Keratinocyte (primary cell): ENCODE measurements around the gene DPF3. TPM values are rescaled to one million over a fixed set of nuclear protein-coding genes. Genes with fewer than 3 reads are reported as not detected.

Experiments used
- DNase-seq: peaks from one replicate; pipeline ENCODE4 v3.0.0-alpha.2; 2011; ENCODE audit warnings: low read depth, missing footprints, low spot score
- FAIRE-seq: peaks from 2 replicates; lab custom pipeline; 2011; peaks lifted over from hg19 to GRCh38; lab: Jason Lieb, UNC
- H2AFZ ChIP-seq: 2 replicates; pipeline ENCODE4 v1.6.0; 2012; ENCODE audit warnings: low read length, control low read depth, inconsistent platforms; ENCODE audit not compliant: control insufficient read depth
- H3K27ac ChIP-seq: 2 replicates; pipeline ENCODE4 v1.5.1; 2011; ENCODE audit warnings: low read length; ENCODE audit not compliant: control insufficient read depth, insufficient read depth
- H3K27me3 ChIP-seq: 3 replicates; pipeline ENCODE4 v1.6.0; 2011; ENCODE audit warnings: low read length; ENCODE audit not compliant: control insufficient read depth, insufficient read depth; ENCODE audit errors: extremely low read depth
- H3K36me3 ChIP-seq, 2 experiments: 2 replicates in 1 of 2; 3 replicates in 1 of 2; pipeline ENCODE4 v1.5.1; 2011; ENCODE audit warnings: low read length in 2 of 2, mild to moderate bottlenecking in 1 of 2; ENCODE audit not compliant: control insufficient read depth in 2 of 2, insufficient read depth in 2 of 2; ENCODE audit errors: extremely low read depth in 1 of 2
- H3K4me1 ChIP-seq: 3 replicates; pipeline ENCODE4 v1.5.1; 2011; ENCODE audit warnings: low read length; ENCODE audit not compliant: control insufficient read depth, insufficient read depth; ENCODE audit errors: extremely low read depth
- H3K4me2 ChIP-seq: 3 replicates; pipeline ENCODE4 v1.6.0; 2011; ENCODE audit warnings: low read depth, low read length; ENCODE audit not compliant: control insufficient read depth, insufficient read depth; ENCODE audit errors: extremely low read depth
- H3K4me3 ChIP-seq, 3 experiments: fragments of 200-600 bp in 1 of 3; sonication (generic) in 1 of 3; 2 replicates in 2 of 3; 3 replicates in 1 of 3; pipeline ENCODE4 v1.5.1; 2011 to 2016; ENCODE audit warnings: low read length in 3 of 3, mild to moderate bottlenecking in 3 of 3, control low read depth in 2 of 3, inconsistent platforms in 1 of 3, low read depth in 1 of 3, mixed read lengths in 1 of 3, mixed run types in 1 of 3, moderate library complexity in 1 of 3; ENCODE audit not compliant: control insufficient read depth in 2 of 3, insufficient read depth in 2 of 3; ENCODE audit errors: extremely low read depth in 1 of 3
- H3K79me2 ChIP-seq: 2 replicates; pipeline ENCODE4 v1.6.0; 2012; ENCODE audit warnings: low read length; ENCODE audit not compliant: control insufficient read depth, insufficient read depth
- H3K9ac ChIP-seq: 3 replicates; pipeline ENCODE4 v1.6.0; 2011; ENCODE audit warnings: low read length; ENCODE audit not compliant: control insufficient read depth, insufficient read depth; ENCODE audit errors: extremely low read depth
- H3K9me1 ChIP-seq: 3 replicates; pipeline ENCODE4 v1.6.0; 2011; ENCODE audit warnings: low read length; ENCODE audit not compliant: control insufficient read depth, insufficient read depth; ENCODE audit errors: extremely low read depth
- H3K9me3 ChIP-seq: 2 replicates; pipeline ENCODE4 v1.5.1; 2012; ENCODE audit warnings: low read depth, low read length; ENCODE audit not compliant: control insufficient read depth
- H4K20me1 ChIP-seq: 3 replicates; pipeline ENCODE4 v1.6.0; 2011; ENCODE audit warnings: low read length; ENCODE audit not compliant: control insufficient read depth, insufficient read depth; ENCODE audit errors: extremely low read depth
- EZH2 ChIP-seq: IDR thresholded peaks from one replicate; pipeline ENCODE4 v1.6.1; 2012; ENCODE audit warnings: inconsistent platforms, mild to moderate bottlenecking, low read length, moderate library complexity
- dilution Hi-C: fragments of 300-500 bp; cut with MboI; formaldehyde crosslinking; loops from one replicate; pipeline ENCODE4 v1.7.0; 2020; ENCODE audit warnings: low sequenced_read_pairs; ENCODE audit not compliant: extremely low pct_ligation_motif_present
- polyA plus RNA-seq, 5 experiments: library from polyadenylated mRNA; depleted of rRNA in 3 of 5; stranded (reverse) in 3 of 5; stranded (forward) in 1 of 5; unstranded in 1 of 5; fragments of >200 nt; gene quantifications; 1 replicate in 1 of 5; 2 replicates in 3 of 5; 3 replicates in 1 of 5; pipeline versions ENCODE4 v1.2.1 to v1.2.3, GENCODE V29; 2011 to 2012; ENCODE audit warnings: missing spikeins in 2 of 5, low read depth in 1 of 5, low replicate concordance in 1 of 5
- TF ChIP-seq, protein P1 (sequence below), 3 experiments: IDR thresholded peaks in 1 of 3; conservative IDR thresholded peaks in 1 of 3; optimal IDR thresholded peaks in 1 of 3; 2 replicates in 2 of 3; 3 replicates in 1 of 3; pipeline versions ENCODE3 to v1.5.1; 2011; ENCODE audit warnings: low read length in 3 of 3, mild to moderate bottlenecking in 3 of 3, moderate library complexity in 2 of 3, control low read depth in 1 of 3, inconsistent platforms in 1 of 3; ENCODE audit not compliant: insufficient read depth in 2 of 3; ENCODE audit errors: extremely low read depth in 1 of 3

The DPF3 gene
- polyA plus RNA-seq, 1 donor (not counting 4 experiments of a cell fraction or from before 2014, with no cell fraction given) = 1.1 TPM

DNA sequence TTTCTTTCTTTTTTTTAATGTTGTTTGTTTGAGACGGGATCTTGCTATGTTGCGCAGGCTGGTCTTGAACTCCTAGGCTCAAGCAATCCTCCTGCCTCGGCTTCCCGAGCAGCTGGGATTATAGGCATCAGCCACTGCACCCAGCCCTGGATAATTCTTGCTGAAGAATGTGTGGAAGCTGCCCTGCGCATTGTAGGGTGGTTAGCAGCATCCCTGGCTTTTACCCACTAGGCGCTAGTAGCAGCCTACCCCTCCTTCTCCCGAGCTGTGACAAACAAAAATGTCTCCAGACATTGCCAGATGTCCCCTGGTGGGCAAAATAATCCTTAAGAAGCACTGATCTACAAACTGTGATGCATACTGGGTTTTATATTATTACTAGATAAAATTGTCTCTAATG lies 39.0 kb upstream of the DPF3 start:
- H3K79me2 ChIP-seq = peaks cover 47% of the 10 kb centered on the region
- no peak overlapping the region for H3K9ac ChIP-seq
- H3K36me3 ChIP-seq = peaks cover under 1 to 3% of the 10 kb centered on the region in 2 experiments
- DNase-seq (no peak), FAIRE-seq (no peak)
- no peaks in the 10 kb centered on the region for H3K4me1 ChIP-seq
- H3K4me3 ChIP-seq = no peak overlapping the region
- H4K20me1 ChIP-seq = no peaks in the 10 kb centered on the region
- H3K27me3 ChIP-seq = no peaks in the 10 kb centered on the region
- no peaks in the 10 kb centered on the region for H3K9me1 ChIP-seq
- no peaks in the 10 kb centered on the region for H3K9me3 ChIP-seq
- dilution Hi-C loops = no loop called here
- H3K27ac ChIP-seq = no peak overlapping the region
- no peak overlapping the region for H2AFZ ChIP-seq
- TF ChIP-seq, protein P1, sequence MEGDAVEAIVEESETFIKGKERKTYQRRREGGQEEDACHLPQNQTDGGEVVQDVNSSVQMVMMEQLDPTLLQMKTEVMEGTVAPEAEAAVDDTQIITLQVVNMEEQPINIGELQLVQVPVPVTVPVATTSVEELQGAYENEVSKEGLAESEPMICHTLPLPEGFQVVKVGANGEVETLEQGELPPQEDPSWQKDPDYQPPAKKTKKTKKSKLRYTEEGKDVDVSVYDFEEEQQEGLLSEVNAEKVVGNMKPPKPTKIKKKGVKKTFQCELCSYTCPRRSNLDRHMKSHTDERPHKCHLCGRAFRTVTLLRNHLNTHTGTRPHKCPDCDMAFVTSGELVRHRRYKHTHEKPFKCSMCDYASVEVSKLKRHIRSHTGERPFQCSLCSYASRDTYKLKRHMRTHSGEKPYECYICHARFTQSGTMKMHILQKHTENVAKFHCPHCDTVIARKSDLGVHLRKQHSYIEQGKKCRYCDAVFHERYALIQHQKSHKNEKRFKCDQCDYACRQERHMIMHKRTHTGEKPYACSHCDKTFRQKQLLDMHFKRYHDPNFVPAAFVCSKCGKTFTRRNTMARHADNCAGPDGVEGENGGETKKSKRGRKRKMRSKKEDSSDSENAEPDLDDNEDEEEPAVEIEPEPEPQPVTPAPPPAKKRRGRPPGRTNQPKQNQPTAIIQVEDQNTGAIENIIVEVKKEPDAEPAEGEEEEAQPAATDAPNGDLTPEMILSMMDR (optimal IDR thresholded peaks at IDR 0.05 in 1 of 3, IDR thresholded peaks at IDR 0.05 in 1 of 3, conservative IDR thresholded peaks at IDR 0.05 in 1 of 3; ENCODE audit: extremely low read depth in 1 of 3, insufficient read depth in 2 of 3, low read length in 3 of 3) = no peak
- no peak for TF ChIP-seq EZH2
- no peak overlapping the region for H3K4me2 ChIP-seq

DNA sequence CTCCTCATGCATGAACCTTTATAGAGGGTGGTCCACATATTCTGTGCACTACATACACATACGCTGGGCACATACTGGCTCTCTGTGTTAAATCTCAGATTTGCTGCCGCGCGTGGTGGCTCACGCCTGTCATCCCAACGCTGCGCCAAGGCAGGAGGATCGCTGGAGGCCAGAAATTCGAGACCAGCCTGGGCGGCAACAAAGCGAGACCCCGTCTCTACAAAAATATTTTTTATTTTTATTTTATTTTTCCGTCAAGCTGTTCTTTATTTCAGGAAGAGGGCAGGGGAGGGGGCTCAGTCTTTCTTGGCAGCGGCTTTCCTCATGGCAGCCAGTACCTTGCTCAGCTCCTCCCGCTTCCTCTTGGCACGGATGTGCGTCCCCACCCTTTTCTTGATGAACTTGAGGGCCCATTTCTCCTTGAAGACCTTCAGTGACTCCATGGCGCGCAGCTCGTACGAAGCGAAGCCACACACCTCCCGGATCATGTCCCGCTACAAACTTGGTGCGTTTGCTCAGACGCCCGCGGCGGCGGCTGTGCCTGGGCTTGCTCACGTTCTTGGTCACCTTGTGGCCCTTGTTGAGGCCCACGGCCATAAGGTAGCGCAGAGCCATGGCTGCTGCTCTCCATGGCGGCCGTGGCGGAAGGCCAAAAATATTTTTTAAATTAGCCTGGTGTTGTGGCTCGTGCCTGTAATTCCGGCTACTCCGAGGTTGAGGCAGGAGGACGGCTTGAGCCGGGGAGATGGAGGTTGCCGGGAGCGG lies 35.6 kb upstream of the DPF3 start:
- peaks cover 6% of the 10 kb centered on the region for H3K4me1 ChIP-seq
- no peak overlapping the region for H2AFZ ChIP-seq
- no peaks in the 10 kb centered on the region for H3K27me3 ChIP-seq
- no peaks in the 10 kb centered on the region for H4K20me1 ChIP-seq
- peaks cover 44% of the 10 kb centered on the region for H3K79me2 ChIP-seq
- dilution Hi-C loops = no loop called here
- DNase-seq (no peak), FAIRE-seq (no peak)
- TF ChIP-seq EZH2 = no peak
- TF ChIP-seq, protein P1 (optimal IDR thresholded peaks at IDR 0.05 in 1 of 3, IDR thresholded peaks at IDR 0.05 in 1 of 3, conservative IDR thresholded peaks at IDR 0.05 in 1 of 3; ENCODE audit: extremely low read depth in 1 of 3, insufficient read depth in 2 of 3, low read length in 3 of 3) = no peak
- H3K27ac ChIP-seq = no peak overlapping the region
- no peaks in the 10 kb centered on the region for H3K9me1 ChIP-seq
- no peak overlapping the region for H3K4me3 ChIP-seq
- H3K36me3 ChIP-seq = peaks cover 0 to 1% of the 10 kb centered on the region in 2 experiments
- H3K9ac ChIP-seq = no peak overlapping the region
- no peaks in the 10 kb centered on the region for H3K9me3 ChIP-seq
- no peak overlapping the region for H3K4me2 ChIP-seq
